A673 (cell line): Measurements from ENCODE around the gene GLRA2.

Experiments
- CTCF ChIP-seq: fragments of 300-800, 200-600 bp; sonication (generic); conservative IDR thresholded peaks from 2 replicates; pipeline ENCODE4 v1.5.1; 2017; ENCODE audit warnings: low read depth, mild to moderate bottlenecking, antibody characterized with exemption, low read length, moderate library complexity, mixed read lengths
- EZH2 ChIP-seq: fragments of 200-600 bp; sonication (generic); IDR thresholded peaks from 2 replicates; pipeline ENCODE4 v1.6.1; 2017; ENCODE audit warnings: borderline replicate concordance, low read depth, mild to moderate bottlenecking, mixed read lengths, antibody characterized with exemption, low read length; ENCODE audit not compliant: poor library complexity, severe bottlenecking

- TF ChIP-seq CTCF (no peak), EZH2 (no peak)
Observed at GRCh38 chrX:14672611-14673172, 143.4 kb downstream of the GLRA2 start.
